ENCODE results near the gene SENP6.
"Not testable (repeated sequence)": the region's sequence is repeated elsewhere in the genome, so short reads cannot be mapped to it uniquely, and the experiment has no call there.

Gene SENP6

GRCh38 chr6:75608956-75609533, 7.4 kb downstream of the SENP6 start:
- DNase-seq, result no peak

GRCh38 chr6:75609639-75610590, 8.2 kb downstream of the SENP6 start:
- no peak for DNase-seq

GRCh38 chr6:75611011-75611701, 9.5 kb downstream of the SENP6 start:
- no peak for DNase-seq

- DNase-seq, result peak; percentile 19
Measured at GRCh38 chr6:75611702-75612375, 10.2 kb downstream of the SENP6 start.

- no peak for DNase-seq
Measured at GRCh38 chr6:75612434-75612833, 10.8 kb downstream of the SENP6 start.

GRCh38 chr6:75613056-75613501, 11.4 kb downstream of the SENP6 start:
- DNase-seq, result no peak

GRCh38 chr6:75618437-75618836, 16.8 kb downstream of the SENP6 start:
- DNase-seq, result no peak

- no peak for DNase-seq
Measured at GRCh38 chr6:75619230-75619899, 17.7 kb downstream of the SENP6 start.

- no peak for DNase-seq
Measured at GRCh38 chr6:75620381-75621304, 19.0 kb downstream of the SENP6 start.

GRCh38 chr6:75621846-75622245, 20.2 kb downstream of the SENP6 start:
- no peak for DNase-seq

GRCh38 chr6:75623491-75623890, 21.8 kb downstream of the SENP6 start:
- no peak for DNase-seq

- no peak for DNase-seq
Measured at GRCh38 chr6:75624335-75624734, 22.7 kb downstream of the SENP6 start.

- DNase-seq, result no peak
Measured at GRCh38 chr6:75624988-75625387, 23.3 kb downstream of the SENP6 start.

- DNase-seq, result no peak
Measured at GRCh38 chr6:75626561-75626960, 24.9 kb downstream of the SENP6 start.

- DNase-seq, result not testable (repeated sequence)
Measured at GRCh38 chr6:75627708-75628107, 26.0 kb downstream of the SENP6 start.

GRCh38 chr6:75631859-75632635, 30.4 kb downstream of the SENP6 start:
- DNase-seq, result no peak

- no peak for DNase-seq
Measured at GRCh38 chr6:75633045-75633444, 31.4 kb downstream of the SENP6 start.

- no peak for DNase-seq
Measured at GRCh38 chr6:75642311-75642710, 40.6 kb downstream of the SENP6 start.

GRCh38 chr6:75643173-75643572, 41.5 kb downstream of the SENP6 start:
- DNase-seq, result no peak

- no peak for DNase-seq
Measured at GRCh38 chr6:75656479-75656878, 54.8 kb downstream of the SENP6 start.
